GM21786 (cell line): ENCODE data around the gene CNPY1.

ENCODE experiments used
- ATAC-seq: cut with Tn5 transposase; IDR thresholded peaks from one replicate; pipeline ENCODE4 v1.9.1; 2021; ENCODE audit not compliant: unreplicated experiment

The CNPY1 gene

GRCh38 chr7:155490697-155491628, 55.4 kb downstream of the CNPY1 start:
- peak; percentile 83 for ATAC-seq

GRCh38 chr7:155489862-155490696, 56.3 kb downstream of the CNPY1 start:
- ATAC-seq = no peak

- ATAC-seq = no peak
Observed at GRCh38 chr7:155489158-155489840, 57.1 kb downstream of the CNPY1 start.

- ATAC-seq = no peak
Observed at GRCh38 chr7:155488483-155489127, 57.8 kb downstream of the CNPY1 start.

- no peak for ATAC-seq
Observed at GRCh38 chr7:155487509-155488482, 58.6 kb downstream of the CNPY1 start.

GRCh38 chr7:155486783-155487508, 59.4 kb downstream of the CNPY1 start:
- ATAC-seq = no peak

GRCh38 chr7:155484483-155485399, 61.6 kb downstream of the CNPY1 start:
- ATAC-seq = no peak

GRCh38 chr7:155483868-155484325, 62.5 kb downstream of the CNPY1 start:
- ATAC-seq = no peak

- ATAC-seq = no peak
Observed at GRCh38 chr7:155483245-155483644, 63.1 kb downstream of the CNPY1 start.

GRCh38 chr7:155482511-155483183, 63.7 kb downstream of the CNPY1 start:
- no peak for ATAC-seq

GRCh38 chr7:155481764-155482163, 64.6 kb downstream of the CNPY1 start:
- ATAC-seq = no peak

- peak; percentile 98 for ATAC-seq
Observed at GRCh38 chr7:155477476-155477875, 68.9 kb downstream of the CNPY1 start.

- ATAC-seq = no peak
Observed at GRCh38 chr7:155471718-155472117, 74.6 kb downstream of the CNPY1 start.

- no peak for ATAC-seq
Observed at GRCh38 chr7:155470686-155471638, 75.4 kb downstream of the CNPY1 start.

- no peak for ATAC-seq
Observed at GRCh38 chr7:155470186-155470487, 76.2 kb downstream of the CNPY1 start.
